Sigmoid colon (tissue), 7 donors: ENCODE measurements around the gene CTNNA2. TPM values are rescaled to one million over a fixed set of nuclear protein-coding genes. Genes with fewer than 3 reads are reported as not detected.

Experiments used
- DNase-seq: peaks from one replicate; pipeline ENCODE4 v3.0.0-alpha.2; 2019
- H3K27ac ChIP-seq, 4 donors: fragments of 200-600 bp; sonication (generic); one replicate each; pipeline ENCODE4 v1.5.1; 2016 to 2019; ENCODE audit warnings: mild to moderate bottlenecking in 1 of 4
- H3K27me3 ChIP-seq, 3 donors: fragments of 200-600 bp; sonication (generic); one replicate each; pipeline ENCODE4 v1.5.1; 2019; ENCODE audit warnings: mild to moderate bottlenecking in 1 of 3
- H3K36me3 ChIP-seq, 4 donors: fragments of 200-600 bp; sonication (generic); one replicate each; pipeline ENCODE4 v1.5.1; 2016 to 2019
- H3K4me1 ChIP-seq, 4 donors: fragments of 200-600 bp; sonication (generic); one replicate each; pipeline ENCODE4 v1.5.1; 2017 to 2019
- H3K4me3 ChIP-seq, 4 donors: fragments of 200-600 bp; sonication (generic); one replicate each; pipeline ENCODE4 v1.5.1; 2017 to 2019; ENCODE audit warnings: mild to moderate bottlenecking in 2 of 4, moderate library complexity in 1 of 4
- H3K9me3 ChIP-seq, 4 donors: fragments of 200-600 bp in 3 of 4; sonication (generic) in 3 of 4; one replicate each; pipeline versions ENCODE4 v1.5.1 to v1.6.1; 2013 to 2019
- CTCF ChIP-seq, 4 experiments: fragments of 450-650 bp in 3 of 4; fragments of 200-600 bp in 1 of 4; IDR thresholded peaks; one replicate each; pipeline ENCODE4 v1.5.1; 2016 to 2019; ENCODE audit warnings: antibody characterized with exemption in 4 of 4, mild to moderate bottlenecking in 3 of 4, moderate library complexity in 2 of 4
- EP300 ChIP-seq, 4 donors: sonication (generic); formaldehyde crosslinking; IDR thresholded peaks; one replicate each; pipeline ENCODE4 v1.6.1; 2017; ENCODE audit warnings: antibody characterized with exemption in 4 of 4
- POLR2A ChIP-seq, 2 donors: fragments of 450-650 bp; IDR thresholded peaks; one replicate each; pipeline ENCODE4 v1.6.1; 2016; ENCODE audit warnings: antibody characterized with exemption in 2 of 2, mild to moderate bottlenecking in 2 of 2, moderate library complexity in 2 of 2
- POLR2AphosphoS5 ChIP-seq, 4 donors: sonication (generic); formaldehyde crosslinking; IDR thresholded peaks; one replicate each; pipeline ENCODE4 v1.6.1; 2017; ENCODE audit warnings: antibody characterized with exemption in 4 of 4
- WGBS, 2 donors: extraction: QIAGEN DNeasy Blood & Tissue Kit; methylation state at CpG; one replicate each; pipeline ENCODE4 v1.1.7; 2013; 5-methylcytosine and 5-hydroxymethylcytosine counted together
- intact Hi-C: fragments of 100-400 bp; cut with DNase I; formaldehyde crosslinking; loops from one replicate; pipeline ENCODE4 v1.15.1; 2023
- polyA plus RNA-seq, 3 donors: library from polyadenylated mRNA; stranded (reverse); fragments of 200-250 nt; gene quantifications; one replicate each; pipeline ENCODE4 v1.2.3, GENCODE V29; 2013
- total RNA-seq, 4 donors: library from RNA; depleted of rRNA; stranded (reverse); fragments of >200 nt; gene quantifications; one replicate each; pipeline ENCODE4 v1.1.0, GENCODE V29; 2016
- donor health status: healthy with polysubstance abuse.
- donor health status: Bipolar disorder and iron deficiency.
- donor health status: healthy.

Gene CTNNA2
- total and polyA plus RNA-seq, 7 donors = 1.4 to 8.6 (median 3.8) TPM; not detected in 2

GRCh38 chr2:80326214-80326613 is 813.4 kb downstream of the CTNNA2 start:
- intact Hi-C loops = no loop called here
- Histone ChIP-seq H3K27me3 (peaks cover 0 to 7% (median 0%) of the 10 kb centered on the region in 3 donors), H3K4me3 (no peak overlapping the region), H3K9me3 (no peaks in the 10 kb centered on the region), H3K36me3 (no peaks in the 10 kb centered on the region), H3K27ac (no peak overlapping the region), H3K4me1 (no peaks in the 10 kb centered on the region)
- no peak for TF ChIP-seq POLR2AphosphoS5 (IDR thresholded peaks at IDR 0.05)
- TF ChIP-seq POLR2A (IDR thresholded peaks at IDR 0.05) = no peak
- peak in 2 of 4 experiments; percentile 10 to 27 for TF ChIP-seq CTCF (IDR thresholded peaks at IDR 0.05)
- no peak for DNase-seq

GRCh38 chr2:80326861-80327260 is 814.0 kb downstream of the CTNNA2 start:
- no peak overlapping the region for H3K4me3 ChIP-seq
- DNase-seq = no peak
- TF ChIP-seq POLR2A (IDR thresholded peaks at IDR 0.05) = no peak
- no peak for TF ChIP-seq CTCF (IDR thresholded peaks at IDR 0.05)
- no peak for TF ChIP-seq EP300 (IDR thresholded peaks at IDR 0.05)
- no peak for TF ChIP-seq POLR2AphosphoS5 (IDR thresholded peaks at IDR 0.05)
- peaks cover 0 to 7% (median 0%) of the 10 kb centered on the region in 3 donors for H3K27me3 ChIP-seq
- H3K9me3 ChIP-seq = no peaks in the 10 kb centered on the region
- no peak overlapping the region for H3K27ac ChIP-seq
- 60 to 83% methylated on average over 1 of the region's 1 CpG for WGBS, 2 donors
- peaks cover 0 to under 1% (median 0%) of the 10 kb centered on the region in 4 donors for H3K4me1 ChIP-seq
- H3K36me3 ChIP-seq = no peaks in the 10 kb centered on the region
- intact Hi-C loops = no loop called here

- H3K36me3 ChIP-seq = no peaks in the 10 kb centered on the region
- intact Hi-C loops = no loop called here
- H3K9me3 ChIP-seq = no peaks in the 10 kb centered on the region
- 46 to 74% methylated on average over 1 of the region's 1 CpG for WGBS, 2 donors
- H3K27me3 ChIP-seq = peaks cover 0 to under 1% (median 0%) of the 10 kb centered on the region in 3 donors
- peaks cover 0 to 9% (median 0%) of the 10 kb centered on the region in 4 donors for H3K4me1 ChIP-seq
- no peak overlapping the region for H3K4me3 ChIP-seq
- TF ChIP-seq POLR2AphosphoS5 (IDR thresholded peaks at IDR 0.05) (no peak), CTCF (IDR thresholded peaks at IDR 0.05) (no peak), POLR2A (IDR thresholded peaks at IDR 0.05) (no peak), EP300 (IDR thresholded peaks at IDR 0.05) (no peak)
- no peak overlapping the region for H3K27ac ChIP-seq
- no peak for DNase-seq
These were observed 815.3 kb downstream of the CTNNA2 start for GRCh38 chr2:80328159-80328571.

GRCh38 chr2:80329491-80329890 is 816.6 kb downstream of the CTNNA2 start:
- WGBS, 2 donors = 49 to 69% methylated on average over 5 of the region's 5 CpGs
- Histone ChIP-seq H3K9me3 (no peaks in the 10 kb centered on the region), H3K36me3 (no peaks in the 10 kb centered on the region), H3K27ac (no peak overlapping the region), H3K4me3 (no peak overlapping the region), H3K27me3 (no peaks in the 10 kb centered on the region), H3K4me1 (peaks cover 0 to 9% (median 0%) of the 10 kb centered on the region in 4 donors)
- TF ChIP-seq EP300 (IDR thresholded peaks at IDR 0.05) (no peak), CTCF (IDR thresholded peaks at IDR 0.05) (no peak)
- no peak for DNase-seq
- intact Hi-C loops = no loop called here
